ENCODE results near the gene SMPDL3B.

GRCh38 chr1:27938488-27938887 is 3.7 kb downstream of the SMPDL3B start:
- TF ChIP-seq POLR2A (IDR thresholded peaks at IDR 0.05; ENCODE audit: low read length) (no peak), GATA1 (IDR thresholded peaks at IDR 0.05; ENCODE audit: low read depth, low read length) (no peak)
